Measurements from ENCODE around the gene TMEM63B.
"Not testable (repeated sequence)": the region's sequence is repeated elsewhere in the genome, so short reads cannot be mapped to it uniquely, and the experiment has no call there.

The TMEM63B gene

GRCh38 chr6:44117397-44118128 lies 9.8 kb upstream of the TMEM63B start:
- ATAC-seq = no peak

- ATAC-seq = no peak
Measured at GRCh38 chr6:44119704-44120262, 7.6 kb upstream of the TMEM63B start.

- no peak for ATAC-seq
Measured at GRCh38 chr6:44120692-44121443, 6.5 kb upstream of the TMEM63B start.

- no peak for ATAC-seq
Measured at GRCh38 chr6:44122801-44123200, 4.6 kb upstream of the TMEM63B start.

- ATAC-seq = no peak
Measured at GRCh38 chr6:44123544-44123943, 3.8 kb upstream of the TMEM63B start.

GRCh38 chr6:44126320-44127149 lies 819 bp upstream of the TMEM63B start:
- peak; percentile 87 to 90 for ATAC-seq

- ATAC-seq = no peak
Measured at GRCh38 chr6:44128020-44128917, 915 bp downstream of the TMEM63B start.

- no peak for ATAC-seq
Measured at GRCh38 chr6:44129841-44130322, 2.5 kb downstream of the TMEM63B start.

- ATAC-seq = no peak
Measured at GRCh38 chr6:44131892-44132291, 4.5 kb downstream of the TMEM63B start.

GRCh38 chr6:44132476-44132875 lies 5.1 kb downstream of the TMEM63B start:
- ATAC-seq = no peak

GRCh38 chr6:44133003-44133931 lies 5.9 kb downstream of the TMEM63B start:
- ATAC-seq = peak in 1 of 2 donors; percentile 20

- no peak for ATAC-seq
Measured at GRCh38 chr6:44133981-44134711, 6.8 kb downstream of the TMEM63B start.

GRCh38 chr6:44135173-44135758 lies 7.9 kb downstream of the TMEM63B start:
- no peak for ATAC-seq

- no peak for ATAC-seq
Measured at GRCh38 chr6:44135875-44136274, 8.5 kb downstream of the TMEM63B start.

GRCh38 chr6:44138717-44139350 lies 11.5 kb downstream of the TMEM63B start:
- no peak for ATAC-seq

- no peak for ATAC-seq
Measured at GRCh38 chr6:44139351-44139743, 12.0 kb downstream of the TMEM63B start.

- ATAC-seq = no peak
Measured at GRCh38 chr6:44142835-44143234, 15.5 kb downstream of the TMEM63B start.

GRCh38 chr6:44143731-44144130 lies 16.4 kb downstream of the TMEM63B start:
- ATAC-seq = no peak

GRCh38 chr6:44144536-44144935 lies 17.2 kb downstream of the TMEM63B start:
- ATAC-seq = not testable (repeated sequence)

Data from activated CD4-positive, CD25-positive, alpha-beta regulatory T cell treated with anti-CD3 and anti-CD28 coated beads, Interleukin-2, amount 50 U/mL, for 24 hours (primary cell).